OCI-LY1 (cell line): ENCODE measurements around the gene PVALB.

Source experiments
- H2AFZ ChIP-seq: fragments of 200-600 bp; sonication (generic), shearing (Covaris generic); 2 replicates; pipeline ENCODE4 v1.6.0; 2014; ENCODE audit warnings: antibody characterized with exemption, mild to moderate bottlenecking, low read length
- H3F3A ChIP-seq: fragments of 200-600 bp; sonication (generic), shearing (Covaris generic); 2 replicates; pipeline ENCODE4 v1.6.0; 2014; ENCODE audit warnings: mild to moderate bottlenecking, antibody characterized with exemption, low read length, moderate library complexity; ENCODE audit not compliant: insufficient read depth
- H3K27ac ChIP-seq: fragments of 200-600 bp; sonication (generic); 2 replicates; pipeline ENCODE4 v1.5.1; 2014; ENCODE audit warnings: low read length, mixed run types, mild to moderate bottlenecking, low read depth; ENCODE audit not compliant: poor library complexity, severe bottlenecking
- H3K27me3 ChIP-seq: fragments of 200-600 bp; sonication (generic); 2 replicates; pipeline ENCODE4 v1.6.0; 2014; ENCODE audit warnings: antibody characterized with exemption, mild to moderate bottlenecking, low read length, moderate library complexity; ENCODE audit not compliant: insufficient read depth
- H3K36me3 ChIP-seq: fragments of 200-600 bp; sonication (generic); 2 replicates; pipeline ENCODE4 v1.6.1; 2014; ENCODE audit warnings: mild to moderate bottlenecking, antibody characterized with exemption, low read length, moderate library complexity, mixed read lengths; ENCODE audit not compliant: insufficient read depth
- H3K4me1 ChIP-seq: fragments of 200-600 bp; sonication (generic); 2 replicates; pipeline ENCODE4 v1.5.1; 2014; ENCODE audit warnings: mild to moderate bottlenecking, low read length, moderate library complexity; ENCODE audit not compliant: insufficient read depth, severe bottlenecking
- H3K4me2 ChIP-seq: fragments of 200-600 bp; sonication (generic), shearing (Covaris generic); 2 replicates; pipeline ENCODE4 v1.6.1; 2014; ENCODE audit warnings: low read length
- H3K4me3 ChIP-seq: fragments of 200-600 bp; sonication (generic); 2 replicates; pipeline ENCODE4 v1.5.1; 2014; ENCODE audit warnings: low read length, low read depth, mild to moderate bottlenecking, mixed read lengths; ENCODE audit not compliant: poor library complexity, severe bottlenecking
- H3K79me2 ChIP-seq: fragments of 200-600 bp; shearing (Covaris generic); 2 replicates; pipeline ENCODE4 v1.6.1; 2016; ENCODE audit warnings: mixed run types, low read length, mixed read lengths; ENCODE audit not compliant: insufficient read depth
- H3K9ac ChIP-seq: fragments of 200-600 bp; sonication (generic), shearing (Covaris generic); 2 replicates; pipeline ENCODE4 v1.6.1; 2014; ENCODE audit warnings: mild to moderate bottlenecking, low read length, mixed read lengths
- H3K9me2 ChIP-seq: fragments of 200-600 bp; sonication (generic), shearing (Covaris generic); 2 replicates; pipeline ENCODE4 v1.6.1; 2014; ENCODE audit warnings: low read depth, mild to moderate bottlenecking, low read length, mixed read lengths
- H3K9me3 ChIP-seq: fragments of 200-600 bp; shearing (Covaris generic); 2 replicates; pipeline ENCODE4 v1.6.1; 2014; ENCODE audit warnings: low read length, mixed read lengths
- H4K20me1 ChIP-seq: fragments of 200-600 bp; sonication (generic), shearing (Covaris generic); 2 replicates; pipeline ENCODE4 v1.6.0; 2016; ENCODE audit warnings: mild to moderate bottlenecking, low read length; ENCODE audit not compliant: insufficient read depth
- EZH2 ChIP-seq: fragments of 200-600 bp; sonication (generic), shearing (Covaris generic); IDR thresholded peaks from 2 replicates; pipeline ENCODE4 v1.8.0; 2017; ENCODE audit warnings: borderline replicate concordance, mixed run types, mild to moderate bottlenecking, antibody characterized with exemption, low read length, moderate library complexity, mixed read lengths
- TF ChIP-seq, protein P1 (sequence below): fragments of 200-600 bp; sonication (generic), shearing (Covaris generic); IDR thresholded peaks from 2 replicates; pipeline ENCODE4 v1.5.1; 2017; ENCODE audit warnings: mild to moderate bottlenecking, antibody characterized with exemption, low read length, moderate library complexity, mixed read lengths

The PVALB gene

GRCh38 chr22:36816339-36816635 lies 548 bp downstream of the PVALB start:
- no peaks in the 10 kb centered on the region for H3K9me3 ChIP-seq
- no peak for TF ChIP-seq EZH2
- TF ChIP-seq, protein P1, sequence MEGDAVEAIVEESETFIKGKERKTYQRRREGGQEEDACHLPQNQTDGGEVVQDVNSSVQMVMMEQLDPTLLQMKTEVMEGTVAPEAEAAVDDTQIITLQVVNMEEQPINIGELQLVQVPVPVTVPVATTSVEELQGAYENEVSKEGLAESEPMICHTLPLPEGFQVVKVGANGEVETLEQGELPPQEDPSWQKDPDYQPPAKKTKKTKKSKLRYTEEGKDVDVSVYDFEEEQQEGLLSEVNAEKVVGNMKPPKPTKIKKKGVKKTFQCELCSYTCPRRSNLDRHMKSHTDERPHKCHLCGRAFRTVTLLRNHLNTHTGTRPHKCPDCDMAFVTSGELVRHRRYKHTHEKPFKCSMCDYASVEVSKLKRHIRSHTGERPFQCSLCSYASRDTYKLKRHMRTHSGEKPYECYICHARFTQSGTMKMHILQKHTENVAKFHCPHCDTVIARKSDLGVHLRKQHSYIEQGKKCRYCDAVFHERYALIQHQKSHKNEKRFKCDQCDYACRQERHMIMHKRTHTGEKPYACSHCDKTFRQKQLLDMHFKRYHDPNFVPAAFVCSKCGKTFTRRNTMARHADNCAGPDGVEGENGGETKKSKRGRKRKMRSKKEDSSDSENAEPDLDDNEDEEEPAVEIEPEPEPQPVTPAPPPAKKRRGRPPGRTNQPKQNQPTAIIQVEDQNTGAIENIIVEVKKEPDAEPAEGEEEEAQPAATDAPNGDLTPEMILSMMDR, result no peak
- H3K27ac ChIP-seq, result no peak overlapping the region
- no peak overlapping the region for H3K4me2 ChIP-seq
- H3K9me2 ChIP-seq, result no peaks in the 10 kb centered on the region
- no peaks in the 10 kb centered on the region for H3K79me2 ChIP-seq
- H3K36me3 ChIP-seq, result no peaks in the 10 kb centered on the region
- H2AFZ ChIP-seq, result no peak overlapping the region
- H3K4me3 ChIP-seq, result no peak overlapping the region
- no peak overlapping the region for H3K9ac ChIP-seq
- no peaks in the 10 kb centered on the region for H3F3A ChIP-seq
- no peaks in the 10 kb centered on the region for H4K20me1 ChIP-seq
- H3K4me1 ChIP-seq, result no peaks in the 10 kb centered on the region
- H3K27me3 ChIP-seq, result 0 out of 2 replicates have a peak, but pooled peaks cover 6% of the 10 kb centered on the region

DNA sequence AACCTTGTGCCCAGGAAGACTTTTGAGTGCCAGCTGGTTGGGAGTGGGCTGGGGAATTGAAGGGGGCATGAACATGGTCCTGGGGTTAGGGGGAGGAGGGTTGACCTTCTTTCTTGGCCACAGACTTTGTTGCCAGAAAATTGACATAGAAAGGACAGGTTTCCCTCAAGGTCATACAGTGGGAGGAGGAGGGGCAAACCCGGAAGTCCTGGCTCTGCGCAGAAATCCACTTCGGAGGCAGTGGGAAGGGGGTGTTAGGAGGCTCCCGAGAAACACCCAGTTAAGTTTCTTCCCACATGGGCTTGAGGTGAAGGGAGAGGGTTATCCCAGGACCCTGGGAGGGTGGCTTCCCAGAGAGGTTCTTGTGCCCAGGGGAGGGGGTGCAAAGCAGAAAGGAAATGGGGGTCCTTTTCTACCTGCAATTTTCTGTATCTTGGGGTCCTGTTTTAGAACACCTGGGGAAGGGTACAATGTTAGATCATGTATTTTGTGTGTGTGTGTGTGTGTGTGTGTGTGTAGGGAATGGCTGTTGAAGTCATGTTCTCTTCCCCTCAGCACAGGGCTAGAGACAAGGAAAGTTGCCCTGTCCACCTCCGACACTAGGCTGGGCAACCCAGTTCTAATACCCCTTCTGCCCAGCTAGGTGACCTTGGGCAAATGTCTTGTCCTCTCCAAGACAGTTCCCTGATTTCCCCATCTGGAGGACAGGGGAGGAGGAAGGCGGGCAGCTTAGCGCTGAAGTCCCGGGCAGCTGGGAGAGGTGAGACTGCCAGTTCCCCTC lies 1.1 kb downstream of the PVALB start:
- no peak overlapping the region for H3K9ac ChIP-seq
- H3K9me2 ChIP-seq, result no peaks in the 10 kb centered on the region
- H3F3A ChIP-seq, result no peaks in the 10 kb centered on the region
- H3K36me3 ChIP-seq, result no peaks in the 10 kb centered on the region
- no peak for TF ChIP-seq EZH2
- TF ChIP-seq, protein P1, result no peak
- 0 out of 2 replicates have a peak, but pooled peaks cover 6% of the 10 kb centered on the region for H3K27me3 ChIP-seq
- H3K4me1 ChIP-seq, result no peaks in the 10 kb centered on the region
- H3K27ac ChIP-seq, result no peak overlapping the region
- no peak overlapping the region for H3K4me2 ChIP-seq
- H2AFZ ChIP-seq, result no peak overlapping the region
- H4K20me1 ChIP-seq, result no peaks in the 10 kb centered on the region
- H3K4me3 ChIP-seq, result no peak overlapping the region
- H3K9me3 ChIP-seq, result no peaks in the 10 kb centered on the region
- no peaks in the 10 kb centered on the region for H3K79me2 ChIP-seq

- Histone ChIP-seq H3K27ac (no peak overlapping the region), H3K4me1 (no peaks in the 10 kb centered on the region), H3K36me3 (no peaks in the 10 kb centered on the region), H4K20me1 (no peaks in the 10 kb centered on the region), H3K27me3 (0 out of 2 replicates have a peak, but pooled peaks cover 3% of the 10 kb centered on the region), H2AFZ (no peak overlapping the region), H3K4me3 (no peak overlapping the region), H3K9me2 (no peaks in the 10 kb centered on the region), H3K9ac (no peak overlapping the region), H3F3A (no peaks in the 10 kb centered on the region), H3K9me3 (no peaks in the 10 kb centered on the region), H3K4me2 (no peak overlapping the region), H3K79me2 (no peaks in the 10 kb centered on the region)
- TF ChIP-seq EZH2, result no peak
- TF ChIP-seq, protein P1, result no peak
These were observed 2.0 kb downstream of the PVALB start for GRCh38 chr22:36814801-36815200.
